SU-DHL-6 (cell line): ENCODE data around the gene P2RX3.

Source experiments
- CTCF ChIP-seq: fragments of 200-600 bp; sonication (generic); IDR thresholded peaks from one replicate; pipeline ENCODE4 v1.5.1; 2017; ENCODE audit warnings: antibody characterized with exemption, mild to moderate bottlenecking, low read length, moderate library complexity; ENCODE audit not compliant: insufficient read depth, poor library complexity, severe bottlenecking
- EZH2phosphoT487 ChIP-seq: fragments of 200-600 bp; sonication (generic), shearing (Covaris generic); conservative IDR thresholded peaks from 2 replicates; pipeline ENCODE4 v1.6.1; 2018; ENCODE audit warnings: mild to moderate bottlenecking, antibody characterized with exemption, low read length, moderate library complexity, mixed read lengths

GRCh38 chr11:57399221-57399620, 61.1 kb downstream of the P2RX3 start:
- TF ChIP-seq CTCF (no peak), EZH2phosphoT487 (no peak)
